Stimulated activated CD8-positive, alpha-beta memory T cell treated with anti-CD3 and anti-CD28 coated beads, Interleukin-2, amount 100 ng/mL, for 48 hours (primary cell): ENCODE measurements around the gene STK24.

ENCODE experiments used
- DNase-seq, 2 donors: peaks; one replicate each; pipeline ENCODE4 v3.0.0-alpha.2; 2020; ENCODE audit warnings: low read depth in 2 of 2

Gene STK24

GRCh38 chr13:98511435-98511834, 65.5 kb downstream of the STK24 start:
- no peak for DNase-seq

GRCh38 chr13:98510156-98510509, 66.8 kb downstream of the STK24 start:
- DNase-seq = no peak

- no peak for DNase-seq
Observed at GRCh38 chr13:98509271-98510155, 67.4 kb downstream of the STK24 start.

DNA sequence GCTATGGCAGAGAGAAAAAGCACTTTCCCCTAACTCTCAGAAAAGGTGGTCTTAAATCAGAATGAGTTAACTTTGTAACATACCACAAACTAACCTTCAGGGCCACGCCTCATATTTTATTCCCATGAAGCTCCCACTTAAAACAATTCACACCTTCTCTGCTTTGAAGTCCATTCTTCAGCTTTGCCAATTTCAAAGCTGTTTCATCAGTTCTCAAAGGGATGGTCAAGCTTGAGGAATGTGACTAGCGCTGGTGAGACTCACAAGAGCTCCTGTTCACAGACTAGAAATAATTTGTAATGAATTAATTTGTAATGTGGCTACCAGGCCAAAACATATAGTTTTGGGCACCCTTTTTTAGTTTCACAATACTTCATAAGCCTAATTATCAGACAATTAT, 68.2 kb downstream of the STK24 start:
- DNase-seq = no peak

- DNase-seq = no peak
Observed at GRCh38 chr13:98508280-98508679, 68.6 kb downstream of the STK24 start.

DNA sequence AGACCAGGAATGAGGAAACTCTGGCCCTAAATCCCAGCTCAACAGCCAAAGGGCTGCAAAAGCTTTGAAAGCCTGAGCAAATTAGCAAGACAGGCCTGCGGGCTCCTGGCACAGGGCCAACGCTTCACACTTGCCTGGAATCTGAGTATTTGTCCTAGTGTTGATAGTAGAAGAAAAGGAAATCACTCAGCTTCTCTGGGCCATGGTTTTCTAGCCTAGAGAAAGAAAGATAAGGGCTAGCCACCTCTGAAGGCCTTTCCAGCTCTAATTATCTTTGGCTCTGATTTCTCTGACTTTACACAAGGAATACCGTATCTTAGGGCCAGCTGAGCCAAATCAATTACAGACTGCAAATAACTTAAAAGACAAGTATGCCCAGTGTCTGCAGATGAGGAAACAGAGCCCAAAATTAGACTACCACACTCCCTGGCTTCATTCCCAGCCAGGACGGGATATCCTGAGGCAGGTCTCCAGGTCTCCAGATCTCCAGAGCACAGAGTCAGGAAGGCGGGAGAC, 69.6 kb downstream of the STK24 start:
- no peak for DNase-seq

DNA sequence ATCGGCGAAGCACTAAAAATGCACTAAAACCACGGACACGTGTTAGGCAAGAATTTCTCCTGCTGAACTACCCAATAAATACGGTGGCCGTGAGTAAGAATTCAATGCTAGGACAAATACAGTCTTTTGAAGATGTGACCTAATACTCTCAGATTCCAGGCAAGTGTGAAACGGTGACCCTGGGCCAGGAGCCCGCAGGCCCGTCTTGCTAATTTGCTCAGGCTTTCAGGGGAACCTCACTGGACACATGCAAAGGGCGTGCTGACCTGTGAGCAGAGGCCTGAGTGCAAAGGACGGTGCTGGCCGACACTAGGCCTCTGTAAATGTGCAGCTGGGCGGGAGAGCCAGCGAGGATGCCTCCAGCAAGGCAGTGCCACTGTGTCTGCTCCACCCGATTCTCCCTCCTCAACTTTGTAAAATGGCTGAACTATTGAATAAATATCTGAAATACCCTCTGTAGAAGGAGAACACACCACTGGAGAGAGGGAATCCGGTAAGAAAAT, 70.1 kb downstream of the STK24 start:
- DNase-seq = no peak

DNA sequence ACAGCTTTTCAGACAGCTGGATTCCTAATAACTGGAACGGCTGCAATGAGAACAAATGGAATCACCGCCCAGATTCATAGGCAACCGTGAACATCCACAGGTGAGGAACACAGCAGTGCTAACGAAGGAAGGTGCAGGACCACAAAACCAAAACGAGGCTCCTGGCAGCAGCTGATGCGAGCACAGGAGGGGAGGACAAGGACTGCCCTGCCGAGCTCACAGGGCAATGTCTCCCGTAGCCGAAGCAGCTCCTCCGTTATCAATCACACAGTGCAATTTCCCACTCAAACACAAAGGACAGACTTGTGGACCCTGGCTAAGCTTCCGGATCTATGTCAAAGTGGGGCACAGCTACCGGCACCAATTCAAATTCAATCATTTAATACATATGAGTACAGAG, 70.6 kb downstream of the STK24 start:
- no peak for DNase-seq

- no peak for DNase-seq
Observed at GRCh38 chr13:98505217-98505616, 71.7 kb downstream of the STK24 start.

- no peak for DNase-seq
Observed at GRCh38 chr13:98504371-98504963, 72.4 kb downstream of the STK24 start.

GRCh38 chr13:98504029-98504351, 72.9 kb downstream of the STK24 start:
- no peak for DNase-seq

DNA sequence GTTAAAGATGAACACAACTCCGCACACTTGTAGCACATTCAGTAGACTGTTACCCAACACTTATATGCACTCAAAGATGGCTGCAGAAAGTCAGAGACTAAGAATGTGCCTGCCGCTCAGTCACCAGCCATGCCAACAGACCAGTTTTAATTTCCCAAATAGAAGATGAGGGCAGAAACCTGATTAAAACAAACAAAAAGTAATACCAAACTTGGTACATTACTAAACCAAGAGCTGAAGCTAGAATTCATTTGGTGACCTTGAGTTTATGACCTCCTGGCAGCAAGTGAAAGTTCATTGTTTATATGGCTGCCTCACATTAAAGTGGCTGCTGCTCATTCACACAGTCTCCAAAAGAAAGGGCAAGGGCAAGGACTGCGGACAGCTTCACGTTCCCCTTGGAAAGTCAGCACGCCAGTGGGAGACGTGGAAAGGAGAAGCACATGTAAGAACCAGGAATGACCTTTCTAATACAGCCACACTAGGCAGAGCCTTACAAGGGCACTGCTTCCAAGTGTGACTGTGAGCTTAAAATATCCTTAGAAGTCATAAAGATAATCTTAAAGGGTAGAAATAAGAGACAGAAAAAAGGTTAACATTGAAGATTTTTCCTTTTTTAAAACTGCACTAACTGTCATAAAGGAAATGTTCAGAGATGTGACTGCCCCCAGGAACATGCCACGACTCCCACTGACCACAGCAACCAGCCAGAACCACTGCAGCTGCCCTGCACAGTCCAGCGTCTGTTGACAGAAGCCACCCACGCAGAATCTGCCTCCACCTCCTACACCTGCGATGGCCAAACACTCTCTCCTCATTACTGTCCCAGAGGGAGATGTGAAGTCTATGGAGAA, 73.5 kb downstream of the STK24 start:
- no peak for DNase-seq

DNA sequence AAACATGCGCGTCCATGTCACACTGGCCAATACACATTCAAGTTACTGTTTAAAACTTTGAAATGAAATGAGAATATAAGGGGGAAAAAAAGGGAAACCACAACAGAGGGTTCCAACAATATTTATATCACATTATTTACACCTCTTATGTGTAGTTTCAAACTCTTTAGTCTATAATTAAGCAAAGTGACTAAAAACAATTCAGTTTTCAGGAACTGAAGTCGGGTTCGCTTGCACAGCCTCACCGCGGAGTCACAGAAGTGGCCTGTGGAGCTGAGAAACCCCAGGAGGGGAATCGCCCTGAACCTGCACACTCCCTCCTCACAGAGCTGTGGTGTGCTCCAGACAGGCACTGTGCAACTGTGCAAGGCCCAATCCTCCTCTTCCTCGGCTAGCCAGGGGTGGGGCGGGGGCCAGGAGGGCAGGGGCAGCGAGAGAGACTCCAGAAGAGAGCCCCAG, 75.9 kb downstream of the STK24 start:
- DNase-seq = no peak

DNA sequence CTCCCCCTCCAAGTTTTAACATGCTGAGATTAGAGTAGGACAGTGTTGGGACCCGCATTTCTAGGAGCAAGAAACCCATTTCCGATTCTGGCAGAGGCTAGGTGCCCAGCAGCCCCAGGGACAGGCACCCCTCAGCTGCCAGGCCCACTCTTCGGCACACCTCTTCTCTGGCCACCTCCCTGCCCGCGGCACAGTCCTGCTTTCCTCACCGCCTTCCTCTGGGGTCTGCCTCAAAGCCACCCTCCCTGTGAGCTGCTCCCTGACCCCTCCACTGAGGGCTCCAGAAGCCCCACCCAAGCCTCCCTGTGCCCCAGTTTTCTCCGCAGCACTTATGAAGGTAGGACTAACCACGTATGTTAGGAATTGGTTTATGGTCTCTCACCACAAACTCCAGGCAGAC, 79.9 kb downstream of the STK24 start:
- DNase-seq = no peak

GRCh38 chr13:98496479-98496791, 80.5 kb downstream of the STK24 start:
- no peak for DNase-seq

DNA sequence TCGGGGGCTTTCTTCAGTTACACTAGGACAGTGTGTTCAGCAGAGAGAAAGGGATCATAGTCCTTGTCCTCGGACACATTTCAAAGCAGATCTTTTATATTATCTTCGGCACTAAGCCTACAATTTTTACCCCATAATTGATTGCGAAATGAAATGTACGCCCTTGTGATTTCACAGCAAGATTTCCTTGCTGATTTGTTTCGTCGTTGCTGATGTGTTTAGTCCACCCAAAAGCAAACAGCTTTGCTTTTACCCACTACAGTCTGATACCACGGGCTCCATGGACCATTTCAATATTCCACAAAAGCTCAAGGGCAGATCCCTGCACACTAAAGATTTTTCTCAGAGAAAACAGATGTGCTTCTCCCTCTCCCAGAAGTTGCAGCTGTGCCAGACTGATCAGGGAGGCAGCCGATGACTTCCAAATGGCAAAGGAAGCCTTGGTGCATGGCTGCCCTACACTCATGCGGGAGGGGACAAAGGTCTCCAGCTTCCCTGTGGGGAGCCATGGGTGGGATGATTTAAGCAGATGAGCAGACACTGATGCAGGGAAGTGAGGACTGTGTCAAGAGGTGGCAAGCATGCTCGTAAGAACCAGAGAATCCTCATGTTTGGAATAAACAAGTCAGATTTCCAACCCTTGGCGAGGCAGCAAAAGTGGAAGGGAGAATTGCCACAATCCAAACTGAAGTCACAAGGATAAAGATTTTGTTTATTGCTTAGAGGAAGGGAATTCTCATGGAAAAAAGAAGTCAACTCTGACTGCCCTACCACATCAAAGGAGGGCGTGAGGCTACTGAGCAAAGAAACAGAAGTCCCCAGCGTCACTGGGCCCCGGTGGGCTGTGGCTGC, 81.1 kb downstream of the STK24 start:
- no peak for DNase-seq

DNA sequence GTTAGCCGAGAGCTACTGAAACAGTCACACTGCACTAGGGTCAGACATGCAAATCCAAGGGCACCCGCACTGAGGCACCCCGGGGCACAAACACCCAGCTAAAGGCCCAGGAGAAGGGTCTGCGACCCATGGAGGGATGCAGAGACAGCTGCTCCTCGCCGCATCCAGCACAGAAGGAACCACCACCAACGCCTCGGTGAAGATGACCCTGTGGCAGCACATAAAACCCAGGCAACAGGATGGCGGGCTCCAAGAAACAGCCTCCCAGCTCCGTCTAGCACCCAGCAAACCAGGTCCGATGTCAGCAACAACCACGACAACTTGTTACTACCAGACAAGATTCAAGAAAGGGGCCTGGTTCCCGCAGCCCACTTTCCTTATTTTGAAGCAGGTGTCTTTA, 82.1 kb downstream of the STK24 start:
- DNase-seq = no peak

DNA sequence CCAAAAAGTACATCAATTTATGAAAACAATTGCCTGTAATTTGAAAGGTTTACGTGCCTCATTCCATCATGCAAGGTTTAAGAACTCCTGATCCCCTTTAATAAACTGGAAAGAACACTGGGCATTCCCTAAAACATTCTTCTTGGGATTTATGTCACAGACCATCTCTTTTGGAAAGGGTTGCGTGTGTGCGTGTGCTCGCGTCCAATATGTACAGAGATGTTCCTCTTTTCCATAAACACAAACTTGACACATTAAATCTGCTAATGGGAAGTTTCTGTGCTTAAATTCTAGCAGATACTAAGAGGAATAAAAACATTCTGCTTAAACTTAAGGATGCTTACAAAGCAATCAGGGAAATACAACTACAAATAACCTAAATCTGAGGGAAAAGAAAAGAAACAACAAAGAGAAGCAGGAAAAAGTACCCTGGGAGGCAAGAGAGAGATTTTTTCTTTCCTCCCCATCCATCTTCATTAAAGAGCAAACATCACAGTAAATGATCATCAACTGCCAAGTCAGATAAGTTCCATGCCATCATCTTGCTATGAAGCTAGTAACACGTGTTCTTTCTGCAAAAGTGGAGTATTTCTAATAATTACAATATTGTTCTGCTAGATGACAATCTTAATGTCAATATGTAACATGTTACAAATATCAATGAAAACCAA, 83.7 kb downstream of the STK24 start:
- no peak for DNase-seq

GRCh38 chr13:98492335-98493041, 84.4 kb downstream of the STK24 start:
- no peak for DNase-seq

DNA sequence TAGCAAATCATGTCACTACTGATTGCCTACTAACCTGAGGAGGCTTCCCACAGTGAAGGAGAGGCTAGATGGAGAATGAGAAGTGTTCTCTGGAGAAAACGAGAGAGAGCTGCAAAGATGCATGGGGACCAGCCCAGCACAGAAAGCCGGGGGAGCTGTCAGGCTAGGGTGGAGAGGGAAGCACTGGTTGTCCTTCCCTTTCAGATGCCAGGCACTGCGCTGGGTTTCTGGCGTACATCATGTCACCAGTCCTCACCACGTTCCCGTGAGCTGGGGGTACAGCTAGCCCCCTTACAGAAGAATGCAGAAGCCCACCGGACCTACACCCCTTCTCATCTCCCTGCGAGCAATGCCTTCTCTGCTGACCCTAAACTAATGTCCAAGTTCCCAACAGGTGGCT, 86.0 kb downstream of the STK24 start:
- no peak for DNase-seq
